ENCODE measurements around the gene PCSK7.

- no peak for TF ChIP-seq EZH2 (IDR thresholded peaks at IDR 0.05)
- no peak for TF ChIP-seq CTCF (IDR thresholded peaks at IDR 0.05)
These were observed 46.0 kb downstream of the PCSK7 start for GRCh38 chr11:117185736-117186430.

All from neural progenitor cell (in vitro differentiated cells).